Fibroblast of the conjunctiva (primary cell): Measurements from ENCODE around the gene ATP6V1B1.

Source experiments
- DNase-seq: peaks from one replicate; pipeline ENCODE4 v3.0.0-alpha.2; 2010; ENCODE audit warnings: low read depth

ATP6V1B1 gene

DNA sequence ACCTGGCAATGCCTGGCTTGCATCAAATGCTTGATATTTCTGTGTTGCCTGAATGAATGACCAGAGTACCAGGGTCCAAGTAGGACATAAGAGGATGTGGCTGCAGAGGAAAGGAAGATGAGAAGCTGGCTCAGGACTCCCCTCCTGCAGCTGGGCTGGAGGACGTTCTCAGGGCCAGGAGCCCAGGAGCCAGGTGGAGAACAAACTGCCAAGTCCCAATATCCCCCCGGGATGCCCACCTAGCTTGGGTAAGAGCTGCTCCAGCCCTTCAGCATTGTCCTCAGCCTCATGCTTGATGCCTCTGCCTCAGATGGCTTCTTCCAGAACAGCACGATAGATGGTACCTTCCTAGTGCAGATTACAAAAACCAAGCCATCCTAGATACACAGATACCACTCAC lies 8.6 kb upstream of the ATP6V1B1 start:
- no peak for DNase-seq

DNA sequence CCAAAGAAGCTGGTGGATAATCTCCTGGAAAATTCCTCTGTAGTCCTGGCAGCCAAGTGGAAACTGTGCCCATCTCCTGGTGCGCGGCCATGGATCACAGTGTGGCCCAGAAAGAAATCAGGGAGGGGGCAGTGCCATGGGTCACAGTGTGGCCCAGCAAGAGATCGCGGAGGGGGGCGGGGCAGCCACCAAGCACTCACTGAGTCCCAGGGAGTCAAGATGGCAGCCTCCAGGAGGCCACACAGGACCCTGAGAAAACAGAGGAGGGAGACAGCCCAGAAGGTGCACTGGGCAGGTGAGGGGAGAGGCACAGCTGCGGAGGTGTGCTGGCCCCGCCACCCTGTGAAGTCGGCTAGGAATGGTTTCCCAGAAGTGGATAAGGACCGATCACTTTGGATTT lies 8.1 kb upstream of the ATP6V1B1 start:
- no peak for DNase-seq

DNA sequence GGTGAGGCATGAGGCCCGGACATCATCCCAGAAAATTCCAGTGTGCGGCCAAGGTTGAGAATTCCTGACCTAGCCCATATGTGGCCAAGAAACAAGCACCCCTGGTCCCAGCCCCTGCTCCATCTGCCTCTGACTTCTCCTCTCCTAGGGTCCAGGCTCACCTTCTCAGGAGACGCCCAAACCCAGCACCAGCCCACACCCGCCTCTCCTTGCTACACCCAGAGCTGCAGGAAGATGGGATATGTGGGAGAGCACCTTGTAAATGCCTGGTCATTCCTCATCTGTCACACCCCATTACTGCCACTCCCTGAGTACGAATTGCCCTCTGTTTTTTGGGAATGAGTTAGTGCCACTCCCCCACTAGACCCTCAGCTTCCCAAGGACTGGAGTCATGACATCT lies 7.3 kb upstream of the ATP6V1B1 start:
- DNase-seq: no peak

DNA sequence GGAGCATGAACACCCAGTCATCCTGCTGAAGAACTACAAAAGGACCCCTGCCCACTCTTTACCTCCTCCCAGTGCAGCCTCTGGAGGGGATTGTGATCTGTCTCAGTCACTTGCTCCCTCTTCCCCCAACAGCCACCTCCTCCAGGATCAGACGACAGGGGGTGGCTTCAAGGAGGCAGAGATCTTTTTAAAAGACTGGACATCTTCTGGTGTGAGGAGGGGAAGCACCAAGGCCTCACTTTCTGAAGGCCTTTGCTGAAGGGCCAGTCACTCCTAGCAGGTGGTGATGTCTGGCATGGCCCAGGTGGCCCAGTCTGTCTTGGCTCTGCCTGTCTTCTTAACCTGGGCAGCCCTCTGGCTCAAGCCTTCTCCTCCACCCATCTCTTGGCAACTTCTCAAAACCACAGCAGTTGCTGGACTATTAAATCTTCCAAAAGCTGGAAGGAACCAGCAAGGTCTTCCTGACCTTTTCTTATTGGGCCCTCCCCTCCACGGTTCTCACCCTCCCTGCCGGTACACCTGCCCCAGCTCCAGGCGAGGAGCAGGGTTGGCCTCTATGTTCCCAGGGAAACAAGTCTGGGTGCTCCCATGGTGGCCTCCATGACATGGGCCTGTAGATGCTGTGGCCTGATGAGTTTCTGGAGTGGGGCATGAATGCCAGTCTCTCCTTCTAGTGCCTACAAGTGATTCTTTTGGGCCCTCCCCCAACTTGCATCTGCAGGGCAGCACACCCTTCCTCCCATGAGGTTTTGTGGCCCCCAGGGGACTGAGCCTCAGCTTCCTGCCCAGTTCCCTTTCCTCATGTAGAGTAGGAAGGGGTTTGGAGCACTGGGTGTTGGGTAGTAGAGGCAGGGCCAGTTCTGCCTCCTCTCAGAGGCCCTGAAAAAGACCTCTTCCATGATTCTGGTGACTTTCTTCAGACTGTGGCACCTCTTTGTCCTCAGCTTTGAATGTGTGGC lies 5.0 kb upstream of the ATP6V1B1 start:
- DNase-seq: no peak

DNA sequence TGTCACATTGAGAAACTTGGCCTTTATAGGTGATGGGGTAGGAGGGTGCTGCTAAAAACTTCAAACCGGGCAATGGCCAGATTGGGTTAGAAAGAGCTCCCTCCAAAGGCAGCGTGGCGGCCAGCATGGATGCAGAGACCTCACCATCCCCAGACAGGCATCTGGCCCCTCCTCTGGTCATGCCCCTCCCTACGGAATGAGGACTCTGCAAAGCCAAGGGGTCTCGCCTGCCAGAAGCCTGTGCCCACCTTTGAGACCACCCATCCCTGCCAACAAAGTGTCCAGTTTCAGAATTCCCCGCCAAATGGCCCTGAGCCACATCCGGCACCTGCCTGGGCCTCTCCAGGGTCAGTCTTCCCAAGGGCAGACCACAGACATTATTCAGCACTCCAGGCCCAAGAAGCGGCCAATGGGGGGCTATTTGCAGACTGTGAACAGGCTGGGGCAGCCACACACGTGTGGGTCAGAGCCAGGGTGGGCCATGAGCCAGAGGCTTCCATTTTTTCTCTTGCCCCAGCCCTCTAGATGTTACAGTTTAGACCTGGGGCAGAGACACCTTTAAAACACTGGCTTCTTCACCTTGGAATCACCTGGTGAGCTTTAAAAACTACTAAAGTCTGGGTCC lies 4.2 kb upstream of the ATP6V1B1 start:
- no peak for DNase-seq

DNA sequence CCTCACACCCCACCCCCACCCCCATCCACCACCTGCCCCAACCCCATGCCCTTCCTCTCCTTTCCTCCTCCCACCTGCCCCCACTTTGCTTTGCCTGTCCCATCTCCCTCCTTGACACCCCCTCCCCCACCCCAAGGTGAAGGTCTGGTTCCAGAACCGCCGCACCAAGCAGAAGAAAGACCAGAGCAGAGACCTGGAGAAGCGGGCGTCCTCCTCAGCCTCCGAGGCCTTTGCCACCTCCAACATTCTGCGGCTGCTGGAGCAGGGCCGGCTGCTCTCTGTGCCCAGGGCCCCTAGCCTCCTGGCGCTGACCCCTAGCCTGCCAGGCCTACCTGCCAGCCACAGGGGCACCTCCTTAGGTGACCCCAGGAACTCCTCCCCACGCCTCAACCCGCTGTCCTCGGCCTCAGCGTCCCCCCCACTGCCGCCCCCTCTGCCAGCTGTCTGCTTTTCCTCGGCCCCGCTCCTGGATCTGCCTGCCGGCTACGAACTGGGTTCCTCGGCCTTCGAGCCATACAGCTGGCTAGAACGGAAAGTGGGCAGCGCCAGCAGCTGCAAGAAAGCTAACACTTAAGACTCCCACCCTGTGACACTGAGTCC lies 3.0 kb upstream of the ATP6V1B1 start:
- no peak for DNase-seq

DNA sequence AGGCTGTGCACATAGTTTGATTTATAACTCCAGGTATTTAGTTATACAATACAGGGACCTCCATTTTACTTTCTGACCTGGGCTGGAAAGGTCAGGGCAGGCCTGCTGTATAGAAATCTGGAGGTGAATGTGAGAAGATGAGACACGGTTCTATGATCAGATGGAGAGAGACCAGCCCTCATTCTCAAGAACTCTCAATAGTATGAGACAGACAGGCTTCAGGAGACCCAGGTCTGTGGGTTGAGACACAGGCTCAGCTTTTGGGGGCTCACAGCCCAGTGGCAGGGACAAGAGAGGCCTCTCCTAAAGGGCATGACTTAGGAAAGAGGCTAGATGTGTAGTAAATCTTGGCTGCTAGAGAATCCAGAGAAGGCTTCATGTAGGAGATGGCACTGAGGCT lies 719 bp upstream of the ATP6V1B1 start:
- no peak for DNase-seq

DNA sequence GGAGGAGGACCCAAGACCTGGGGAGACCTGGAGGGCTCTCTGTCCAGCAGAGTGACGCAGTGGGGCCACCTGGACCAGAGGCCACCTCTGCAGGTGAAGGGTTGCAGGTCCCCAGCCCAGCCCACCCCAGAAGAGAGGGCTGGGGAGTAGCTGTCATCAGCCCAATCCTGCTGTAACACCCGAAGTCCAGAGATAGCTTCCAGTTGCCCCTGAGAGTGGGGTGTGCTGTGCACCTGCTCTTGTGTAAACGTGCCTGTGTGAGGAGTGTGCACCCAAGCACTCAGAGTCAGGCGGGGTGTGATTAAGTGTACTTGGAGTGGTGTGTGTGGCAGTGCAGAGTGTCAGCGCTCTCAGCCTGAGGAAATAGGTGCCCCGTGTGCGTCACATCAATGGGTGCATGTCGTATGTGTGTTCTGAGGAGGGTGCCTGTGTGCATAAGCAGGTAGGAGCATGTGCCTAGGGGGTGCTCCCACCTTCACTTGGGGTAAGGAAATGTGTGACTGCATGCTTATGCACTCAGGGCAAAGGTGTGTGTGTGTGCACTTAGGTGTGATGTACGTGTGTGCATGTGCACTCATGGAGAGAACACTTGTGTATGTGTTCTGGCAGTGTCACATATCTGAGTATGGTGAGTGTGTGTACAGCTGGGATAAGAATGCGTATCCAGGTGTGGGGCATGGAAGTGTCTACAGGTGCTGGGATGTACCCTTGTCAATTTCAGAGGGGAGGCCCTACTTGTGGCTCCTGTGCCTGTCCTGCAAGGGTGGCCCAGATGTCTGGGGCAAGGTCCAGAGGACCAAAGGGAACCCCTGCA lies 672 bp downstream of the ATP6V1B1 start:
- no peak for DNase-seq

DNA sequence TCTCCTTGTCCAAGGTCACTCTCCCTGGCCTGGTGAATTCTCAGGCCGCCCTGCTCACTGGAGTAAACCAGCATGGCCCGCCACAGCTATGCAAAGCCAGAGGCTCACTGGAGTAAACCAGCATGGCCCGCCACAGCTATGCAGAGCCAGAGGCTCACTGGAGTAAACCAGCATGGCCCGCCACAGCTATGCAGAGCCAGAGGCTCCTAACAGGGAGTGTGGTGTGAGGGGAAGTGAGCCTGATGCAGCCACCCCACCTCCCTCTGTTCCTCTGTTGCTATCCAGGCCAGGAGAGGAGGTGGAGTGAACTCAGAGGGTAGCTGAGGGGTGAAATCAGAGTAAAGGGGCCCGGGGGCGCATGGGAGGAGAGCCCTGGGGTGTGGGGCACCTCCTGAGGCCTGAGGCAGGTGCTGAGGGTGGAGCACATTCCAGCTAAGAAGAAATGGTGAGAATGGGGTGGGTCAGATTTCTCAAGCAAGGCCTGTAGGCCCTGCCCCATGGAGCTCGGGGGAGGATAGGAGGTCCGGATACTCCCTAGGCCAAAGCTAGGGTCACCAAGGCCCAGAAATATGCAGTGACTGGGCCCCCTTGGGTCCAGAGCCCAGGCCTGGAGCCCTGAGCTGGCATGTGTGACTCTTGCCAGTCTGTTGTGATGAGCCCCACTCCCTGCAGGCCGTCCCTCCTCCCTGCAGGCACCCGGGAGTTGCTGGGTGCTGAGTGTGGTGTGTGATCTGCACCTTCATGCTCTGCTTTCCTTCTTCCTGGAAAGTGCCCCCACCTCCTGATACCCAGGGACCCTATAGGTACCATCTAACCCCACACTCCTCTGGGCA lies 1.5 kb downstream of the ATP6V1B1 start:
- no peak for DNase-seq

DNA sequence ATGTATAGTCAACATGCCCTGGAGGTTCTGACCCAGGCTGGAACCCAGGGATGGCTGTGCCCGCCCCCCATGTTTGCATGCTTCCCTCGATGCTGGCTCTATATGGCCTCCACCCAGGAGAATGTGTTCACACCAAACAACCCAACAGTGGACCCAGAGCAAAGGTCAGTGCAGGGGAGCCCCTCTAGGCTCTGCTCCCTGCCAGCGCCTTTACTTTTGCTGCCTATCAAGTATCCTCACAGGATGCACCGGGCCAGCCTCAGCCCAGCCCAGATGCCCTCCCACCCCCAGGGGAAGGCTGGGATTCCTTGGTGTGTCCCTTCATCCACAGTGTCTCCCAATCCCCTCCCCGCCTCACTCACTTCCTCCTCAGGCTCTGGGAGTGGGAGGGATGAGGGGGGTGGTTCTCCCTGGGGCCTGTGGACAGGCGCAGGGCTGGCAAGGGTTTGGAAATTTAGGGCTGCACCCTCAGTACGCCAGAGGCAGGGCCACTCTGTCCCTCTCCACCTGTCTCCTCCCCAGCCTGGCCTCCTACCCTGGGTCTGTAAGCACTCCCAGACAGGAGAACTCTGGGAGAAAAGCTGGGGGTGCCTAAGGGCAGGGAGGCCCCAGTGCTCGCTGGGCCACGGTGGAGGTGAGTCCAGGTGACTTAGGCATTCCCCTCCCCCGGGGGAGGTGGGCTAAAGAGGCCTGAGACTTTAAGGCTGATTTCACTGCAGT lies 2.3 kb downstream of the ATP6V1B1 start:
- DNase-seq: no peak

DNA sequence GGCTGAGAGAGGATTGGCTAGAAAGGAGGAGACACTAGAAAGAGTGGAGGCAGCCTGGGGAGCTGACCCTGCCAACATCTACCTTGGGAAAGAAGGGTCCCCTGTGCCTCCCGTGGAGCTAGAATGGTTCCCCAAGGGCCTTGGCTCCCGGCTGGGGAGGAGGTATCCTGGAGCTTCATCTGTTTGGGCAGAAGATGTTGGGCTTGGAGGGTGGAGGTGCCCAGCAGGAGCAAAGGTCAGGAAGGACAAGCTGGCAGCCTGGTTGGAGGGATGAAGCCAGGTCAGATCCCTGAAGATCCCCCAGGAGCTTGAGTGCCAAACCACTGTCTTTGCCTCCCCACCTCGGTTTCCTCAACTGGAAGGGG lies 2.9 kb downstream of the ATP6V1B1 start:
- no peak for DNase-seq

DNA sequence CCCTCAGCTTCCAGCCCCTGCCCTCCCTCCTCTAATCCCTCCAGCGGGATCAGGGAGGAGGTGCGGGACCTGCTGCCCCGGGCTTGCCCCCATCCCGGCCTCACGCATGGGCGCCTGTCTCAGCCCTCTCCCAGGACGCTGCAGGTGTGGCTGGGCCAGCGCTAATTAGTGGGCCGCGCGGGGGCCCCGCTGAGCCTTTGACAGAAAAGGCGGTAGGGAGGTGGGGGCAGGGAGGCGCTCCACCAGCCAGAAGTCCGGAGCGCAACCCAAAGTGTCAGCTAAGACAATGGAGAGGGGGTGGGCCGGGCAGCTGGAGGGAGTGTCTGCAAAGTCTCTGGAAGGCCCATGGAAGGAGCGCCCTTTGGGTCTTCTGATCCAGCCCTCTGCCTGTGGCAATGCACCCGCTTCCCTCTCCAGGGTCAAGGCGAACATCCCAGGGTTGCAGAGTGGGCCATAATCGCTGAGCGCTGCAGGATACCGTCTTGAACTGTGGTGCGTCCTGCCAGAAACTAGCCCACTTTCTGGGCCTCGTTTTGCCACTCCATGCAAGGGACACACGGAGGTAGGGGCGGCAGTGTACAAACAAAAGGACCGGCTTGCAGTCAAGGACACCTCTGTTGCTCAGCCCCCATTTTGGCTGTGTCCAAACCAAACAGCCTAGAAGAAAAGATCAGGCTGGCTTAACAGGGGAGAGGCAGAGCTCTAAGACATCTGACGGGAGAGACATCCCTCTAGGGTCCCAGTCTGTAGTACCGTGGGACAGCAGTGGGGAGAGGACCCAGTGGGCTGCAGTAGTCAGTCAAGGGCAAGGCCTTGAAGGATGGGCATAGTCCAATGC lies 3.5 kb downstream of the ATP6V1B1 start:
- no peak for DNase-seq

DNA sequence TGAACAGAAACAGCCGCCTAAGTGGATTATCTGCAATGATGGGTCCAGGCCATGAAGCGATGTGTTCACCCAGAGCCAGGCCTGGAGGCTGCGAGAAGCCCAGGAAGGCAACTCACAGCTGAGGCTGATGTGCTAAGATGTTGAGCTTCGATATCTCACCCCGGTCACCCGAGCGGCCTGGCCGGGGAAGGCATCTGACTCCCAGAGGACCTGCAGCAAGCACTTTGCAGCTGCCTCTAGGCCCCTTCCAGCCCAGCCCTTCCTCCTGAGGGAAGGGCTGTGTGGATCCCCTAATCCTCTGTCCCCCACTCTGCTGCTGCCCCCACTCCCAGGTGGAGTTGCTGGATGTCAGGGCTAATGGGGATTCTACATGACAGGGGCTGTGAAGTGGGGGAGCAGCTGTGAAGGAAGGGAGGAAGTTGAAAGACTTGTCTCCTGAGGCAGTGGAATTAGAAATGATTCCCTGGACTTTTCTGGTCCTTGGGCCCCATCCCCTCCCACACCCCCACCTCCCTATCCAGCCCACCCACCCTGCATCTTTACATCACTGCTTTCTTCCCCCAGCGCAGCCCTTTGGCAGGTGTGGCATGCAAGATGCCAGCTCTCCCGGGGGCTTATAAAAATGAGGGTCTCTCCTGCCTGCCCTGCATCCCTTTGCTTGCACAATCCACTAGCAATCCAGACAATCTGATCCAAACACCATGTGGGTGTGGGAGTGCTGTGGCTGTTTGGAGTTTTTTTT lies 4.3 kb downstream of the ATP6V1B1 start:
- DNase-seq: no peak

DNA sequence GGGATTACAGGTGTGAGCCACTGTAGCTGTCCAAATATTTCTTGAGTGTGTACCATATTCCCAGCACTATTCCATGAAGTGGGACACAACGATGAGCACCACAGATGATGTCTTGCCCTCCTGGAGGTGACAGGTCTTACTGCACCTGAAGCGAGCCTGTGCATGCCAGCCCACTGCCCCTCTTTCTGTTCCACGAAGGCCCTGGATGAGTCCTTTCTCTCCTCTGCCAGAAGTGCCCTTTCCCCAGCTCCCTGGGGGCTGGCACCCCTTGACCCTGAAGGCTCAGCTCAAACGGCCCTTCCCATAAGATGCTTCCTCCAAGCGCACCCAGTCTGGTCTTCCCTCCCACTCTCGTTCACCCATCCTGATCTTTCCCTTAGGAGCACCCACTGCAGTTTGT lies 5.5 kb downstream of the ATP6V1B1 start:
- DNase-seq: no peak

DNA sequence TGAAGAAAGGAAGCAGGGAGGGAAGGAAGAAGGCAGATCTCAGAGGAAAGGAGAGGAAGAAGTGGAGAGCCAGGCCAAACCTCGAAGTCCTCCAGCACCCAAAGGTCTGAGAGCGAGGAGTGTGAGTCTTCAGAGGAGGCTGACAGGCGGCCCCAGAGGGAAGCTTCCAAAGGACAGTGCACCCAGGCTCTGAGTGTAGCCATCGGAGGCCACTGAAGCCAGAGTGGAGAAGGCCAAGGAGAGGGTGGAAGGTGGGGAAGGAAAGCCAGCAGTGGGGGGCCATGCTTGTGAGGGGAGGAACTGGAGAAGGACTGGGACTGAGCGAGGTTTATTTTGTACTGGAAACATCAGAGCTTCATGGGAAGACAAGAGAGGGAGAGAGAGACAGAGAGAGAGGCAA lies 6.0 kb downstream of the ATP6V1B1 start:
- DNase-seq: no peak

DNA sequence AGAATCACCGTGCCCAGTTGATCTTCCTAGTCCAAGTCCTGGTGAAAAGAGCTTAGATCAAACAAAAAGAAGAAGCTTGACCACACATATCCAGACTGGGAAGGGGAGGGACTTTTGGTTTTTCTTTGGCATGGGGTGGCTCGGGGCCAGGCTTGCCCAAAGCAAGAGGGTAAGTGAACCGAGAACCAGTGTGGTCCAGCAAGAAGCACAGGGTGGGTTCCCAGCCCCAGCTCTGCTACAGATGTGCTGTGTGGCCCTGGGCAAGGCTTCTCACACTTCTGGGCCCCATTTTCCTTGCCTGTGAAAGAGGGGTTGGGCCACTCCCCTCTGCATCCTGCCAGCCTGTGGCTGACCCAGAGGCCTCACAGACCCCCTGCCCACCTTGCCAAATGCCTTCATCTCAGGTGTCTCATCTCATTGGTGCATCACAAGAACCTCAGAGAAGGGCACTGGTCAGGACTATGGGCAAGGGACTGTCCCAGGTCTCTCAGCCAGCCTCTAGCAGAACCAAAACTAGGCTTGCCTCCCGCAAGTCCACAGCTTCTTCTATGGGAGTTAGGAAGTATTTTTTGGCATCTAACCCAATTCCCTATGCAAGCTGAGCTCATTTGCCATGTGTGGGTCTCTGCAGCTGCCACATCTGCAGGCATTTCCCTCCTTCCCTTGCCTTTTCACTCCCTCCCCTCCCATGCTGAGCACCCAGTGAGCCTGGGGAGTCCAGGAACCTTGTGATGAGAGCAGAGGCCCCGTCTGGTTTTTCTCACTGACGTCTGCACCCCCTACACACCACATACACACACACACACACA lies 6.9 kb downstream of the ATP6V1B1 start:
- no peak for DNase-seq

DNA sequence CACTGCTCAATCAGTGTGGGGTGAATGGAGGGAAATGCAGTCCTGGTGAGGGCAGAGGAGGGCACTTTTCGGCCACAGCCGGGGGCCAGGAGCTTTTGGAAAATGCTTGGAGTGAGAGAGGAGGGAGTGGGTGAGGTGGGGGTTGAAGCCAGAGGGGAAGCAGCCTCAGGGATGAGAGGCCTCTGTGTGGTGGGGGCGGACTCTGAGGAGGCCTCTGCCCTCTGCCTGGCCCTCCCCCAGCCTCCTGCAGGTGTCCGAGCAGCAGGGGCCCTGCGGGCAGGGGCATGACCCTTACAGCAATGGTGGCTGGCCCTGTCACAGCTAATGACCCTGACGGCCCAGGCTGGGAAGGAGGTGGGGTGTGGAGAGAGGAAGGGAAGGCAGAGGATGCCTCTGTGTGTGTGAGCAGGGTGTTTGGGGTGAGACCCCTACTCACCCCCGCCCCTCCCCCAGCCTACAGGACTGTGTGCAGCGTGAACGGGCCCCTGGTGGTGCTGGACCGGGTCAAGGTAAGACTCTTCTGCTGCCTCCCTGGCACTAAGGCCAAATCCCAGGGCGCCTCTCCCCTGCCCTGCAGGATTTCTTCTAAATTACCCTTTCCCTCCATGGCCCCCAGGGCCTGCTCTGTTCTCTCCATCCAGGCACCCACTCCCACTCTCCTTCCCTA lies 7.6 kb downstream of the ATP6V1B1 start:
- no peak for DNase-seq
